Pancreas (tissue), 10 donors: ENCODE measurements around the gene SHROOM3. TPM values are rescaled to one million over a fixed set of nuclear protein-coding genes. Genes with fewer than 3 reads are reported as not detected.

ENCODE experiments used
- ATAC-seq, 4 donors: fragments of 200-7000 bp; cut with Tn5 transposase; one replicate each; pipeline versions ENCODE4 v1.8.0 to v1.9.1; 2020; ENCODE audit warnings: mild to moderate bottlenecking in 4 of 4, moderate library complexity in 4 of 4
- DNase-seq, 6 donors: peaks; one replicate each; pipeline ENCODE4 v3.0.0-alpha.2; 2020
- FAIRE-seq: peaks from 2 replicates; lab custom pipeline; 2012; peaks lifted over from hg19 to GRCh38; lab: Jason Lieb, UNC
- H3K27ac ChIP-seq, 4 donors: fragments of 200-600 bp; sonication (generic); 1 replicate in 3 of 4; 2 replicates in 1 of 4; pipeline versions ENCODE4 v1.5.0 to v1.8.0; 2020
- H3K27me3 ChIP-seq, 4 donors: fragments of 200-600 bp; one replicate each; pipeline ENCODE4 v1.8.0; 2021
- H3K36me3 ChIP-seq, 3 donors: fragments of 200-600 bp; sonication (generic) in 1 of 3; one replicate each; pipeline versions ENCODE4 v1.5.0 to v1.8.0; 2020 to 2021
- H3K4me1 ChIP-seq, 3 donors: fragments of 200-600 bp; one replicate each; pipeline ENCODE4 v1.8.0; 2021
- H3K4me3 ChIP-seq, 4 donors: fragments of 200-600 bp; sonication (generic) in 2 of 4; one replicate each; pipeline versions ENCODE4 v1.5.0 to v1.8.0; 2020 to 2021
- H3K9me3 ChIP-seq, 4 donors: fragments of 200-600 bp; one replicate each; pipeline ENCODE4 v1.8.0; 2021
- CTCF ChIP-seq, 4 donors: fragments of 200-600 bp; sonication (generic) in 3 of 4; IDR thresholded peaks; one replicate each; pipeline versions ENCODE4 v1.5.0 to v1.8.0; 2021; ENCODE audit warnings: antibody characterized with exemption in 4 of 4
- WGBS, 2 donors: extraction: QIAGEN DNeasy Blood & Tissue Kit; methylation state at CpG; one replicate each; pipeline ENCODE4 v1.1.7; 2013; 5-methylcytosine and 5-hydroxymethylcytosine counted together
- intact Hi-C, 3 donors: fragments of 100-400 bp; cut with DNase I; formaldehyde crosslinking; loops; one replicate each; pipeline versions ENCODE4 v1.11.1 to v1.14.2; 2022
- polyA plus RNA-seq, 2 donors: library from polyadenylated mRNA; stranded (reverse); fragments of 200-250 nt; gene quantifications; one replicate each; pipeline ENCODE4 v1.2.3, GENCODE V29; 2013
- total RNA-seq, 6 donors: library from RNA; stranded (reverse); fragmentation: NEBNext Ultra II Directional in 4 of 6; extraction: Animal tissue kit (Norgen Biotek cat#: 25700) in 4 of 6; gene quantifications; one replicate each; pipeline versions ENCODE4 v1.2.1 to v1.2.4, GENCODE V29; 2021 to 2023
- donor health status: healthy with polysubstance abuse.
- donor health status: DM: no; HTN: no; CAD: no; lungs with moderate emphysema.
- donor health status: DM: no; HTN: no; CAD: no.
- donor health status: control.
- donor health status: control.
- donor health status: Bipolar disorder and iron deficiency.
- donor health status: DM: yes; HTN: yes; CAD: no.
- donor health status: DM: no; HTN: no; CAD: no.
- donor health status: DM: no; HTN: no; CAD: no.
- donor health status: DM: yes; HTN: yes; CAD: no.

The SHROOM3 gene
- total and polyA plus RNA-seq, 8 donors: 6.2 to 43.5 (median 17.1) TPM

- DNase-seq (no peak), ATAC-seq (no peak), FAIRE-seq (no peak)
- H3K27me3 ChIP-seq: no peaks in the 10 kb centered on the region
- no peaks in the 10 kb centered on the region for H3K9me3 ChIP-seq
- H3K4me1 ChIP-seq: peaks cover 4 to 8% (median 6%) of the 10 kb centered on the region in 3 donors
- H3K4me3 ChIP-seq: no peak overlapping the region
- no peak overlapping the region for H3K27ac ChIP-seq
- no peaks in the 10 kb centered on the region for H3K36me3 ChIP-seq
- TF ChIP-seq CTCF (IDR thresholded peaks at IDR 0.05): no peak
- 88 to 89% methylated on average over 6 of the region's 6 CpGs for WGBS, 2 donors
- intact Hi-C loops: loop anchor here in 1 of 3 donors (10.0 kb wide), 1 partner anchor 320 kb away; no protein-coding TSS in a partner anchor
Measured at GRCh38 chr4:76494871-76495590, 60.0 kb downstream of the SHROOM3 start.

GRCh38 chr4:76498550-76498949 lies 63.5 kb downstream of the SHROOM3 start:
- WGBS, 2 donors: 9 to 18% methylated on average over 3 of the region's 3 CpGs
- no peaks in the 10 kb centered on the region for H3K9me3 ChIP-seq
- H3K4me3 ChIP-seq: no peak overlapping the region
- FAIRE-seq: peak; percentile 9
- no peaks in the 10 kb centered on the region for H3K36me3 ChIP-seq
- peak; percentile 78 to 97 (median 94) for ATAC-seq
- TF ChIP-seq CTCF (IDR thresholded peaks at IDR 0.05): no peak
- no peak for DNase-seq
- no peaks in the 10 kb centered on the region for H3K27me3 ChIP-seq
- intact Hi-C loops: loop anchor here in 1 of 3 donors (10.0 kb wide), 1 partner anchor 324 kb away; no protein-coding TSS in a partner anchor
- peaks cover 4 to 8% (median 6%) of the 10 kb centered on the region in 3 donors for H3K4me1 ChIP-seq
- H3K27ac ChIP-seq: peak overlapping the region in 2 of 4 donors; percentile 42 to 57

GRCh38 chr4:76499461-76499860 lies 64.4 kb downstream of the SHROOM3 start:
- ATAC-seq (no peak), DNase-seq (no peak), FAIRE-seq (no peak)
- intact Hi-C loops: loop anchor here in 1 of 3 donors (10.0 kb wide), 1 partner anchor 325 kb away; no protein-coding TSS in a partner anchor
- Histone ChIP-seq H3K27ac (no peak overlapping the region), H3K9me3 (no peaks in the 10 kb centered on the region), H3K4me3 (no peak overlapping the region), H3K27me3 (no peaks in the 10 kb centered on the region), H3K36me3 (no peaks in the 10 kb centered on the region), H3K4me1 (peaks cover 4 to 8% (median 6%) of the 10 kb centered on the region in 3 donors)
- WGBS, 2 donors: 85 to 95% methylated on average over 4 of the region's 4 CpGs
- no peak for TF ChIP-seq CTCF (IDR thresholded peaks at IDR 0.05)

GRCh38 chr4:76502886-76503285 lies 67.9 kb downstream of the SHROOM3 start:
- ATAC-seq: no peak
- no peak for FAIRE-seq
- Histone ChIP-seq H3K4me3 (no peak overlapping the region), H3K4me1 (peaks cover 4 to 8% (median 6%) of the 10 kb centered on the region in 3 donors), H3K27ac (no peak overlapping the region), H3K9me3 (no peaks in the 10 kb centered on the region), H3K36me3 (no peaks in the 10 kb centered on the region), H3K27me3 (no peaks in the 10 kb centered on the region)
- intact Hi-C loops: loop anchor here (5.0 to 10.0 kb wide), 2 partner anchors 71 to 252 kb away; no protein-coding TSS in a partner anchor
- 56 to 66% methylated on average over 1 of the region's 1 CpG for WGBS, 2 donors
- DNase-seq: no peak
- no peak for TF ChIP-seq CTCF (IDR thresholded peaks at IDR 0.05)
